ENCODE data around the gene MYMK. TPM values are rescaled to one million over a fixed set of nuclear protein-coding genes. Genes with fewer than 3 reads are reported as not detected.

Gene MYMK
- total RNA-seq, 4 donors from 2014 or later: not detected

- Histone ChIP-seq H3K9me3 (no peaks in the 10 kb centered on the region), H3K4me1 (peaks cover 6 to 27% (median 8%) of the 10 kb centered on the region in 3 donors), H3K27ac (no peak overlapping the region), H3K4me3 (no peak overlapping the region), H3K36me3 (no peaks in the 10 kb centered on the region), H3K27me3 (peaks cover 0 to 14% (median 0%) of the 10 kb centered on the region in 4 donors)
- intact Hi-C loops (cut with DNase I): no loop called here
- TF ChIP-seq CTCF (IDR thresholded peaks at IDR 0.05) (no peak), POLR2A (IDR thresholded peaks at IDR 0.05) (no peak)
- whole genome bisulfite sequencing, 2 donors: 29 to 30% methylated on average over 7 of the region's 7 CpGs
- DNase-seq: no peak
Measured at GRCh38 chr9:133519693-133520092, 5.1 kb downstream of the MYMK start.

GRCh38 chr9:133518706-133519449, 5.9 kb downstream of the MYMK start:
- Histone ChIP-seq H3K27me3 (peaks cover 0 to 14% (median 0%) of the 10 kb centered on the region in 4 donors), H3K36me3 (no peaks in the 10 kb centered on the region), H3K9me3 (no peaks in the 10 kb centered on the region), H3K4me3 (no peak overlapping the region), H3K4me1 (peaks cover 10 to 32% (median 12%) of the 10 kb centered on the region in 3 donors), H3K27ac (no peak overlapping the region)
- DNase-seq: no peak
- 91% methylated on average over 13 to 25 of the region's 27 CpGs for WGBS, 2 donors
- intact Hi-C loops (cut with DNase I): no loop called here
- TF ChIP-seq POLR2A (IDR thresholded peaks at IDR 0.05): no peak
- TF ChIP-seq CTCF (IDR thresholded peaks at IDR 0.05): no peak

- no peak for DNase-seq
- Histone ChIP-seq H3K9me3 (no peaks in the 10 kb centered on the region), H3K27ac (no peak overlapping the region), H3K36me3 (no peaks in the 10 kb centered on the region), H3K4me1 (peaks cover 16 to 38% (median 16%) of the 10 kb centered on the region in 3 donors), H3K27me3 (peaks cover 0 to 14% (median 0%) of the 10 kb centered on the region in 4 donors), H3K4me3 (no peak overlapping the region)
- WGBS, 2 donors: 83 to 88% methylated on average over 3 to 5 of the region's 5 CpGs
- intact Hi-C loops (cut with DNase I): no loop called here
- TF ChIP-seq CTCF (IDR thresholded peaks at IDR 0.05) (no peak), POLR2A (IDR thresholded peaks at IDR 0.05) (no peak)
Measured at GRCh38 chr9:133518200-133518599, 6.6 kb downstream of the MYMK start.

GRCh38 chr9:133517711-133518110, 7.0 kb downstream of the MYMK start:
- Histone ChIP-seq H3K27ac (no peak overlapping the region), H3K9me3 (no peaks in the 10 kb centered on the region), H3K27me3 (peaks cover 0 to 14% (median 0%) of the 10 kb centered on the region in 4 donors), H3K4me3 (no peak overlapping the region), H3K36me3 (no peaks in the 10 kb centered on the region), H3K4me1 (peaks cover 16 to 38% (median 16%) of the 10 kb centered on the region in 3 donors)
- intact Hi-C loops (cut with DNase I): no loop called here
- 76% methylated on average over 5 of the region's 8 CpGs; no CpG with 5 or more reads in 1 of the 2 donors for WGBS, 2 donors
- no peak for TF ChIP-seq CTCF (IDR thresholded peaks at IDR 0.05)
- no peak for TF ChIP-seq POLR2A (IDR thresholded peaks at IDR 0.05)
- DNase-seq: no peak

- TF ChIP-seq CTCF (IDR thresholded peaks at IDR 0.05): no peak
- no peak for TF ChIP-seq POLR2A (IDR thresholded peaks at IDR 0.05)
Measured at GRCh38 chr9:133516961-133517350, 7.8 kb downstream of the MYMK start.

More at GRCh38 chr9:133516961-133517350, 7.8 kb downstream of the MYMK start:
- intact Hi-C loops (cut with DNase I): no loop called here
- peaks cover 16 to 33% (median 16%) of the 10 kb centered on the region in 3 donors for H3K4me1 ChIP-seq
- H3K9me3 ChIP-seq: no peaks in the 10 kb centered on the region
- 64 to 75% methylated on average over 4 to 7 of the region's 9 CpGs for WGBS, 2 donors
- peaks cover 0 to 14% (median 0%) of the 10 kb centered on the region in 4 donors for H3K27me3 ChIP-seq
- no peak overlapping the region for H3K27ac ChIP-seq
- H3K36me3 ChIP-seq: no peaks in the 10 kb centered on the region
- no peak overlapping the region for H3K4me3 ChIP-seq
- no peak for DNase-seq

Measured in esophagus squamous epithelium (tissue), 5 donors.